GM12891 (cell line): Measurements from ENCODE around the gene PPP6R3.
A peak's percentile ranks its signal among the peaks of the same experiment; 100 is the strongest.
"Not testable (repeated sequence)": the region's sequence is repeated elsewhere in the genome, so short reads cannot be mapped to it uniquely, and the experiment has no call there.

Source experiments
- DNase-seq: peaks from one replicate; pipeline ENCODE4 v3.0.0; 2011; ENCODE audit warnings: low spot score; ENCODE audit not compliant: insufficient read length
- FAIRE-seq: peaks from 2 replicates; lab custom pipeline; 2011; peaks lifted over from hg19 to GRCh38; lab: Jason Lieb, UNC
- PAX5 ChIP-seq: IDR thresholded peaks from 2 replicates; pipeline ENCODE4 v1.6.1; 2011; ENCODE audit warnings: low read length, moderate library complexity, mild to moderate bottlenecking; ENCODE audit not compliant: insufficient read depth, severe bottlenecking
- POLR2A ChIP-seq: IDR thresholded peaks from 2 replicates; pipeline ENCODE4 v1.6.1; 2011; ENCODE audit warnings: low read depth, low read length, control low read depth
- POLR2AphosphoS5 ChIP-seq: IDR thresholded peaks from 2 replicates; pipeline ENCODE4 v1.6.1; 2011; ENCODE audit warnings: low read depth, low read length, control low read depth
- POU2F2 ChIP-seq: IDR thresholded peaks from 2 replicates; pipeline ENCODE4 v1.6.1; 2011; ENCODE audit warnings: low read depth, mild to moderate bottlenecking, control low read depth, low read length, moderate library complexity
- SPI1 ChIP-seq: IDR thresholded peaks from 2 replicates; pipeline ENCODE4 v1.6.1; 2011; ENCODE audit warnings: low read depth, low read length, control low read depth
- TAF1 ChIP-seq: IDR thresholded peaks from 2 replicates; pipeline ENCODE4 v1.6.1; 2011; ENCODE audit warnings: low read depth, low read length, control low read depth

PPP6R3 gene

DNA sequence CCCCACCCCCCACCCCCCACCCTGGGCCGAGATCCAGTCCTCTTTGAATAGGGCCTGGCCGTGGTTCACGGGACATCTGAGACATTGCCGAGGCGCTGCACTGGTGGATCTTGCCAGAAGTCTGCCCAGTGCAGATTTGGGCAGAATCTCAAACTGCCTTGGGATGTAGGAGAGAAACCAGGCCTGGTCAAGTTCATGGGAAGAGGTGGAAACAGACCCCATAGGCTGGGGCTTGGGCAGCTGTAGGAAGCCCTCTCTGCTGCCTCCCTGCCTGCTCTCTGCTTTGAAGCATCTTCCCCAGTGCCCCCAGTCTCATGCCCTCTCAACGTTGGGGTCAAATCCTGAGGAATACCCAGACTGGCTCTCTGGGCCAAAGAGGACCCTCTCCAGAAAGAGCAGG, 16.0 kb upstream of the PPP6R3 start:
- no peak for DNase-seq
- FAIRE-seq = no peak
- no peak for TF ChIP-seq POLR2AphosphoS5
- no peak for TF ChIP-seq POU2F2
- no peak for TF ChIP-seq TAF1
- no peak for TF ChIP-seq SPI1
- no peak for TF ChIP-seq PAX5
- TF ChIP-seq POLR2A = no peak

DNA sequence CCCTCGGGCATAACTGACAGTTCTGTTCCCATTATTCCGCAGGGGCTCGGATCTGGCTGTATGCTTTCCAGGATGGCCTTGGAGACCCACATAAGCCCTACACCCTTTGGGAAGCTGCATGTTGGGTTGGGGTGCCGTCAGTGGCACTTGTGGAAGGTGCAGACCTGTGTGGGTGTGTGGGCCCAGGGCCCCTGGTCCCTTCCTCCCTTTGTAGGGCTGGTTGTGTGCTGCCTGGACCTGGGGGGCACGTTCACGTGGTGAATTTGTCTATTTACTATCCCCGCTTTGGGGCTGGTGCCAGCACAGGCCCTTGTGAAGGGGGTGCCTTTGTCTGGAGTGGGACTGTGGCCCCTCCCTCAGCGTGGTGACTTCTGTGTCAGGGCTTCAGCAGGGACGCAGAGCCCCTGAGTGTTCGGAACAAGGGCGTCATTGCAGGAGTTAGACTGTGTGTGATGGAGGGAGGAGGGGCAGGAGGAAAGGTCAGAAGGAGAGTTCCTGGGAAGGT, 15.0 kb upstream of the PPP6R3 start:
- FAIRE-seq (no peak), DNase-seq (no peak)
- no peak for TF ChIP-seq SPI1
- TF ChIP-seq POLR2A = no peak
- TF ChIP-seq POLR2AphosphoS5 = no peak

DNA sequence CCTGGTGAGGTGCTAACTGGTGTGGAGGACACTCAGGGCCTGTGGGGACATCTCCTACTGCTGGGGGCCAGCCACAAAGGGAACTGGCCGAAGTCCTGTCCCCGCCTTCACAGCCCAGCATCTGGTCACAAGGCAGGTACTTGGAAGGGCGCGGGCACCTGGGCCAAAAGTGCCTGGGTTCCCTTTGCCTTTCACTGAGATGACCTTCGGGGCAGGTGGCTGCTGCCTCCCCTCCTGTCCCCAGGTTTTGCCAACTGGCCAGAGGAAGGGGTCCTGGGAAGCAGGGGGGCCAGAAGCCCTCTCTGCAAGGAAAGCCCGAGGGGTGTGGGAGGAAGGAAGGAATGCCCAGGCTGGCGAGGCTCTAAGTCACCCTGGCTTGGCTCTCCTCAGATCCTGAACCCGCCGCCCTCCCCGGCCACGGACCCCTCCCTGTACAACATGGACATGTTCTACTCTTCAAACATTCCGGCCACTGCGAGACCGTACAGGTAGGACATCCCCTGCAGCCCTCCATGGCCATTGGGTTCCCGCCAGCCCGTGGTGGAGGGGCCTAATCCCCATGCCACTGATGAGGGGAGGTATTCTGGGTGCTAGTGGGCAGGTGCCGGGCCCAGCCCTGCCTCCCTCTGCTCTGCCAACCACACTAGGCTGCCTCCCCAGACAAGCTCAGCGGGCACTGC, 14.4 kb upstream of the PPP6R3 start:
- FAIRE-seq (no peak), DNase-seq (no peak)
- TF ChIP-seq TAF1 (no peak), SPI1 (no peak), PAX5 (no peak), POLR2AphosphoS5 (no peak), POU2F2 (no peak), POLR2A (no peak)

DNA sequence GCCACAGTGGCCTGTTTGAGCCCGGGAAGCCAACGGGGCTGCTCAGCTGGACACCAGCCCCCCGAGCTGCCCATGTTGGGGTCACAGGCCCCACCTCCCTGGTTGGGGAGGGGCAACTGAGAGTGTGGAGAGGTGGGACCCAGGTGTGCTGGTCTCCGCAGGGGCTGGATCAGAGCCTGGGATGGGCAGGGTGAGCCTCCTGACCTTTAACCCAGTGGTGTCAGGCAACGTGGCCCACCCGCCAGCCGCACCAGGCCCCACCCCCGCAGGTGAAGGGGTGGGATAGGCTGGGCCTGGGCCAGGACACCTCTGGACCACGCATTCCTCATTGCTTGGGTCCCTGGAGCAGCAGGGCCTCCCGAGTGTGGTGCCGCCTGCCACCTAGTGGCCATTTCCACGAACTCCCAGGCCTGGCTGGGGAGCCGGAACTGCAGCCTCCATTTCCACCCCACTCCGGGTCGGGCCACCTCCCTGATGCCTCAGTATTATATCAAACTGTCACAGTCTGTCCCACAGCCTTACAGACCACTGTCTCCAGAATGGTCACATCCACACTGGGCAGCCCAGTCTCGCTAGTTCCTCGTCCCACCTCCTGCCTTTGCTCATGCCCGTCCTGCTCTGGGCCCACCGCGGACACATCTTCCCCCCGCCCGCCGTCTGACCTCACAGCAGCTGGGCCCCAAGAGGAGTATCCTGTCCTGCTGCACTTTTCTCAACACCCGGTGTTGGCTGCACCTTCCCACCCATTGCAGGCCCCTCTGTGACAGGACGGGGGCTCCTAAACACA, 13.3 kb upstream of the PPP6R3 start:
- no peak for TF ChIP-seq POU2F2
- TF ChIP-seq POLR2AphosphoS5 = no peak
- TF ChIP-seq PAX5 = no peak
- TF ChIP-seq POLR2A = no peak
- TF ChIP-seq TAF1 = no peak
- no peak for TF ChIP-seq SPI1
- DNase-seq (peak; percentile 96), FAIRE-seq (peak; percentile 97)

DNA sequence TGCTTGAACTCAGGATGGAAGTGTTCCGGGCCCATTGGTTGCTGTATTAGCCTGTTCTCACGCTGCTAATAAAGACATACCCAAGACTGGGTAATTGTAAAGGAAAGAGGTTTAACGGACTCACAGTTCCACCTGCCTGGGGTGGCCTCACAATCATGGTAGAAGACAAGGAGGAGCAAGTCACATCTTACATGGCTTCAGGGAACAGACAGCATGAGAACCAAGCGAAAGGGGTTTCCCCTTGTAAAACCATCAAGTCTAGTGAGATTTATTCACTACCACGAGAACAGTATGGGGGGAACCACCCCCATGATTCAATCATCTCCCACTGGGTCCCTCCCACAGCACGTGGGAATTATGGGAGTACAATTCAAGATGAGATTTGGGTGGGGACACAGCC, 12.6 kb upstream of the PPP6R3 start:
- peak; percentile 40 for FAIRE-seq

DNA sequence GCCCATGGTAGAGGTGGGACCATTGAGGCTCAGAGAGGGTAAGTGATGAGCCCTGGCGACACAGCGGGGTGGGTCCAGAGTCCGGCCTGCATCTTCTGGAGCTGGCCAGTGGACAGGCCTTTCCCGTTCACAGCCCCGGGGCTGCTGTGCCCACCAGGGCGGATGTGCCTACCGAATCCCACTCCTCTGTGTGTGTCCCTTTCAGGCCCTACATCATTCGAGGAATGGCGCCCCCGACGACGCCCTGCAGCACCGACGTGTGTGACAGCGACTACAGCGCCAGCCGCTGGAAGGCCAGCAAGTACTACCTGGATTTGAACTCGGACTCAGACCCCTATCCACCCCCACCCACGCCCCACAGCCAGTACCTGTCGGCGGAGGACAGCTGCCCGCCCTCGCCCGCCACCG, 11.9 kb upstream of the PPP6R3 start:
- DNase-seq (no peak), FAIRE-seq (no peak)
- TF ChIP-seq POLR2AphosphoS5 = no peak
- no peak for TF ChIP-seq POU2F2
- TF ChIP-seq PAX5 = no peak
- no peak for TF ChIP-seq TAF1
- no peak for TF ChIP-seq SPI1
- no peak for TF ChIP-seq POLR2A

More for the DNA sequence above, 12.6 kb upstream of the PPP6R3 start:
- not testable (repeated sequence) for DNase-seq

DNA sequence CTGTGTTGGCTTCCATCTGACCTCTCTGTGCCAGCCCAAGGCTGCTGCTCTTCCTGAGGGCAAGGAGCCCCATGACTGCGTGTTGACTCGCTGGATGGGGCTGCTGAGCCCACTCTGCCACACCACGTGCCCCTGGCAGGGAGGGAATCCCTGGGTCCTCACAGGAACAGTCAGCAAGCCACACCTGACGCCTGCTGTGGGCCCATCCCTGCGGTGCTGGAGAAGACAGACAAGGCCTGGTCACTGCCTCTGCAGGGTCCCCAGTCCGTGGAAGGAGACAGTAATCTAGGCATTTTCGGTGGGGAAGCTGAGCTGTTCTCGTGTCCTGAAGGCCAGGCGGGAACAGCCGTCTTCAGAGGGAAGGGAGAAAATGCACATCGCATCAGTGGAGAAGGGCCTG, 10.6 kb upstream of the PPP6R3 start:
- TF ChIP-seq POLR2A = no peak
- no peak for TF ChIP-seq POLR2AphosphoS5
- no peak for TF ChIP-seq SPI1
- no peak for TF ChIP-seq PAX5
- no peak for FAIRE-seq
- DNase-seq = no peak

DNA sequence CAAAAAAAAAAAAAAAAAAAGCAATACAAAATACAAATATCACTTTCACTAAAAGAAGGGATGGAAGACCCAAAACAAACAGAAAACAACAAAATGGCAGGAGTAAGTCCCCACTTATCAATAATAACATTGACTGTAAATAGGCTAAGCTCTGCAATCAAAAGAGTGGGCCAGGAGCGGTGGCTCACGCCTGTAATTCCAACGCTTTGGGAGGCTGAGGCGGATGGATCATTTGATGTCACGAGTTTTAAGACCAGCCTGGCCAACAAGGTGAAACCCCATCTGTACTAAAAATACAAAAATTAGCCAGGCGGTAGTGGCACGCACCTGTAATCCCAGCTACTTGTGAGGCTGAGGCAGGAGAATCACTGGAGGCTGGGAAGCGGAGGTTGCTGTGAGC, 9.8 kb upstream of the PPP6R3 start:
- FAIRE-seq (no peak), DNase-seq (no peak)
- no peak for TF ChIP-seq SPI1
- TF ChIP-seq POLR2A = no peak
- TF ChIP-seq TAF1 = no peak
- TF ChIP-seq POLR2AphosphoS5 = no peak
- TF ChIP-seq PAX5 = no peak
- TF ChIP-seq POU2F2 = no peak

DNA sequence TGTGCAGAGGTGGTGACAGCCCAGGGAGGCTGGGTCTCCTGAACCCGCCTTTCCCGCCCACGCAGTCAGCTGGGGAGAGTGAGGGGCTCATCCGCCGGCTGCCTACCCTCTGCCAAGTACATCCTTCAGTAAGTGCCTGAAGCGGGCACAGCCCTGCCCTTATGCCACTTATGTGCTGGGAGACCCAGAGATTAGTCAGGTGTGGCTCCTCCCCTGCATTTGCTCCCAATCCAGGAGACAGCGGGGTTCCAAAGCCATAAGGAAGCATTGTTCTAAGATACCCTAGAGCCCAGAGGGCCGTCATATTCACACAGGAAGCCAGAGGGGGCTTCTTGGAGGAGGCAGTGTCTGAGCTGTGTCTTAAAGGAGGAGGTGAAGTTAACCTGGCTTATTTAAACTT, 5.8 kb upstream of the PPP6R3 start:
- TF ChIP-seq POLR2AphosphoS5 (no peak), POU2F2 (no peak), PAX5 (no peak)
- FAIRE-seq = no peak
- DNase-seq = no peak

DNA sequence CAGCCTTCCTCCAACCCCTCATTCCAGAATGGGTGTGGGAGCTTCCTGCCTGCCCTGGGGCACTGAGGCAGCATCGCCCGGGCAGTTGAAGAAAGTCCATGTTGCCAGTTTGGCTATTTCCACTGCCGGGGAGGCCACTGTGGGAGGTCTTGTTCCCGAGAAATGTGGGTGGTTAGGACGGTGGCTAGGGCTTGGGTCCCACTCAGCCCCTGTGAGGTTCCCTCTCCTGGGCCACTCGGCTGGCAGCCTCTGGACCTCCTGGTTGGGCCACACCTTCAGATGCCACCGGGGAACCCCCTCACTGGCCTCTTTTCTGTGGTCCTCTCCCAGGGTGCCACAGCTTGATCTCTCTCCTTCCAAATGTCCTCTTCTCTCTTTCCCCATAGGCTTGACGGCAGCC, 5.1 kb upstream of the PPP6R3 start:
- no peak for TF ChIP-seq TAF1
- TF ChIP-seq POU2F2 = no peak
- TF ChIP-seq POLR2AphosphoS5 = no peak
- TF ChIP-seq SPI1 = no peak
- no peak for TF ChIP-seq PAX5
- no peak for TF ChIP-seq POLR2A
- FAIRE-seq = no peak
- no peak for DNase-seq
